Stimulated activated naive CD8-positive, alpha-beta T cell treated with anti-CD3 and anti-CD28 coated beads, Interleukin-15, Interleukin-2, amounts not matched to agents 100 U/mL and 50 U/mL, for 24 hours (primary cell): ENCODE data around the gene XXYLT1.
"Not testable (repeated sequence)": the region's sequence is repeated elsewhere in the genome, so short reads cannot be mapped to it uniquely, and the experiment has no call there.

Source experiments
- ATAC-seq: fragments of 150-1000 bp; cut with Tn5 transposase; one replicate; pipeline ENCODE4 v1.10.0; 2021
- DNase-seq: peaks from one replicate; pipeline ENCODE4 v3.0.0; 2021

XXYLT1 gene

DNA sequence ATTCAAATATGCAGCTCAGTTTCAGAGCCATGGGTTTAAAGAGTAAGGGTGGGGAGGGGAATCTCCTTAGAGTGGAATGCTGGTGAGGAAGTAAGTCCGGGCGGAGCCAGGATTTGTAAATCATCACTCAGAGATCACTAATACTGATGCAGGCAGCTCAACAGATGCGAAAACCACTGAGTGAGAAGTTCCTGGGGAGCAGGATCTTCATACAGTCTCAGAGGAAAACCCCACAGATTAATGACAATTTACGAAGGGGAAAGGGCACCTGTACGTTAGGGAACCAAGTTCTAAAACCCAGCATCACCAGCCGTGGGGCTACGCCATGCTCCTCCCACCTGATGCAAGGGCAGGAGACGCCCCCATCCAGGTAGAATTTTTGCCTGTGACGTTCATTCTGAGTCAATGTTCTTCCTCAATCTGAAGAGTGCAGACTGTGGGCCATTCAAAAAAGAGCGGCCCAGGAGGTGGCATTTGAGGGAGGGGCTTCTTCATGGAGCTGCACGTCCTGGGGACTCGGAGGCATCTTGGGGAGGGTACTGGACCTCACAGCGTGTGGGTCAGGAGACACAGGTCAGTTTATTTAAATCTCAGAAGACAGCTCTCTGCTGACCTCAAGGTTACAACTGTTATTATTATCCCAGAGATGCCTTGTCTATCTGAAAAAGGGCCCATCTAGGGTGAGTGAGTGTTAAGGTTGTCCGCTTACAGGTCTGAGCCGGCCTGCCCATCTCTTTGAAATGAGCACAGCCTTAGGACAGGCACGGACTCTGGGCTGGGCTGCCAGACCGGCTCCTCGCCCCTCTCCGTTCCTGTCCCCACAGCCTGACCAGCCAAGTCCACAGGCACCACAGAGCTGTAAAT lies 228.0 kb downstream of the XXYLT1 start:
- no peak for ATAC-seq

DNA sequence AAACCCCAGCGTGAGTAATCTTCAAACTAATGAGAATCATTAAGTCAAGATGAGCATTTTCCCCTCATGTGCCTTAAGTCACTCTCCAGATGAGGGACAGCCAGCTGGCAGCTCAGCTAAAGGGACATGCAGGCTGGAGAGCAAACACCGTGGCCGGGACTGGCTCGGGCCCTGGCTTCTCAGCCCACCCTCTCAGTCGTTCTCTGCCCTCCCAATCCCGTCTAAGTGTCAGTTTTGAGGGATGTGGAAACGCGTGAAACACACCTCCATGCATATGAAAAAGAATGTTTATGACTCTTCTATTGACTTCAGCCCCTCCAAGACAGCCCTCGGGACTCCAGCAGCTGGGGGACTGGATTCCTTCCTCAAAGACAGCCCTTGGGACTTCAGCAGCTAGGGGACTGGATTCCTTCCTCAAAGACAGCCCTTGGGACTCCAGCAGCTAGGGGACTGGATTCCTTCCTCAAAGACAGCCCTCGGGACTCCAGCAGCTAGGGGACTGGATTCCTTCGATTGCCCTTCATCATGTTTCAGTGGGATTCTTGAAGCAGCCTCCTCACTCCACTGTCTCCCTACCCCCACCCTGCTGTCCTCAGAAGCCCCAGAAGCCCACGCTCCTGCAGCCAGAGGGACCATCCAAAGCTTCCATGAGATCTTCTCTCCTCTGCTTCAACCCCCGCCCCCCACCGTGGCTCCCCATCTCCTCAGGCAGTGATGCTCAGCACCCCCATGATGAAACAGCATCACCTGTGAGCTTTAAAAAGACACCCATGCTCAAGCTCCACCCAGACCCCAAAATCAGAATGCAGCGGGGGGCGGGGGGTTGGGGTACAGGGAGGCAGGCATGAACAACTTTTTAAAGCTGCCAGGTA lies 228.9 kb downstream of the XXYLT1 start:
- no peak for DNase-seq
- ATAC-seq: no peak

More for the DNA sequence above, 228.0 kb downstream of the XXYLT1 start:
- no peak for DNase-seq

DNA sequence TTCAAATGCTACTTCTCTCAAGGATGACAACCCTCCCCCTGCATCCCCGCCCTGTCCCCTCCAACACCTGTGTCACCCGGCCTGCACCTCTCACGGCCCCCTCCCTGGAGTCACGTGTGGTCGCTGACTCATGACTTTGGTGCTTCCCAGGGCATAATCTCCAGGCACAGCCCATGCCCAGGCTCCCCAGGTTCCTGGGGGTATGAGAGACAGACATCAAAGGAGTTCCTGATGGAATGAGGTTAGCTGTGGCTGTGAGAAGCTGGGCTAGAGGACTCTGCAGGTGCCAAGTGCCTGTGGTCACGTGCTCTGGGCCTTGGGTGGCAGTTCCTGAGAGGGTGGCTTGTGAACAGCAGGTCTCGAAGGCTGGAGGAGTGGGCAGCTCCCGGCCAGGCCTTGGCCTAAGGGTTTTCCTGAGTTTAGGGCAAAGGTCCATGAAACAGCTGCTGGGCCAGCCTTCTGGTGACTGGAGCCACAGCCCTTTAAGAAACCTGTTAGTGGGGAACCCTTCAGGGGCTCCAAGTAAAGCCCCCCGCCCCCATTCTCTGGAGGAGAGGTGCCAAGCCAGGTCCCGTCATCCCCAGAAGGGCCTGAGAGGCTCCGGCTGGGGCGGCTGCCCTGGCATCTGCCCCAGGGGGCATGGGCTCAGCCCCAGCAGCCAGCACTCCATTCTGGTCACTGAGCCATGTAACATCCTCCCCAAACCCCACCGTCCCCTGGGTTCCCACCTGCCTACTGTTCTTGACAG lies 230.0 kb downstream of the XXYLT1 start:
- ATAC-seq: no peak
- DNase-seq: no peak

DNA sequence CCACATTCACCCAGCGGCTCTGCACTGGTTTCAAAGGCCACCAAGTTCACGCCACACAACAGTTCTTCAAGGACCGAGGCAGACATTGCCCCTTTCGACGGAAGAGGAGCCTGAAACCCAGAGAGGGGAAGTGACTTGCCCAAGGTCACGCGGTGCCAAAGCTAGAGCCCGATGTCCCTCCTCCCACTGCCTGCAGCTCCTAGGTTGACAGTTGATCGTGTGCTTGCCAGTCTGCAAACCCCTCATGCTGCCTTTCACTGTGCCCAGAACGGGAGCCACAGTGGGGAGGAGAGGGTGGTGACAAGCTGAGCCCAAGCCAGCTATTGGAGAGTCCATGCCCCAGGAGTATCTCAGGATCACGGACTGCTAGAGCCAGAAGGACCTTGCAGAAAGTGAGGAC lies 230.9 kb downstream of the XXYLT1 start:
- ATAC-seq: no peak

DNA sequence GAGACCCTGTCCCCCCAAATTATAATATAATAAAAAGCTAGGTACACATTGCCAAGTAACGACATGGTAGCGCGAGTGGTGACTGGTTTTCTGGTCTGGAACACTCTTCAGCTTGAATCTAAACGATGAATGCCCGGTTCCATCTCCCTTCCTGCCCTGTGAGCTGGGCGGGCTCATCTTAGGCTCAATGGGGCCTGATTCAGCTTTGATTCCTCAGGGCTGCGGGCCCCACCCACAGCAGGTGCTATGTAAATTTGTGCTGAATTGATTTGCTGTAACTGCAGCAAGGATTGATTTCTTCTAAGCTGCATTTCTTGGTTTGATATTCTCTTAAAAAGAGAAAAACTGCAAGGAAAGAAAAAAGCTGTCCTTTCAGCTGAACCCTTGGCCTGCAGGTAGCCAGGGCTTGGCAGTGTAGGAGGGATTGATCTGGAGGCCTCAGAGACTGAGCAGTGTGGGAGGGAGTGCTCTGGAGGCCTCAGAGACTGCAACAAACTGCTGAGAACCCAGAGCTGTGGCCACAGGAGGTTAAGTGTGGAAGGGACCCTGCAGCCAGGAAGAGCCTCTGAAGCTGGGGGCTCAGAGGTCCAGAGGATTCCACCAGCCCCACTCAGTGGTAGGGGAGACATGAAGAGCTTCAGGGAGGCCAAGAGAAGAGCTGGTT lies 231.6 kb downstream of the XXYLT1 start:
- ATAC-seq (no peak), DNase-seq (no peak)

More for the DNA sequence above, 230.9 kb downstream of the XXYLT1 start:
- no peak for DNase-seq

DNA sequence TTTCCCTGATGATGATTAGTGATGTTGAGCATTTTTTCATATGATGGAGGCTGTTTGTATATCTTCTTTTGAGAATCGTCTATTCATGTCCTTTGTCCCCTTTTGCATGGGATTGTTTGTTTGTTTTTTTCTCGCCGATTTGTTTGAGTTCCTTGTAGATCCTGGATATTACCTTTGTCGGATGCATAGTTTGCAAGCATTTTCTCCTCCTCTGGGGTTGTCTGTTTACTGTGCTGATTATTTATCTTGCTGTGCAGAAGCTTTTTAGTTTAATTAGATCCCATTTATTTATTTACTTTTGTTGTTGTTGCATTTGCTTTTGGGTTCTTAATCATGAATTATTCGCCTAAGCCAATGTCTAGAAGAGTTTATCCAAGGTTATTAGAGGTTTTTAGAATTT lies 232.8 kb downstream of the XXYLT1 start:
- ATAC-seq: no peak
- DNase-seq: no peak

DNA sequence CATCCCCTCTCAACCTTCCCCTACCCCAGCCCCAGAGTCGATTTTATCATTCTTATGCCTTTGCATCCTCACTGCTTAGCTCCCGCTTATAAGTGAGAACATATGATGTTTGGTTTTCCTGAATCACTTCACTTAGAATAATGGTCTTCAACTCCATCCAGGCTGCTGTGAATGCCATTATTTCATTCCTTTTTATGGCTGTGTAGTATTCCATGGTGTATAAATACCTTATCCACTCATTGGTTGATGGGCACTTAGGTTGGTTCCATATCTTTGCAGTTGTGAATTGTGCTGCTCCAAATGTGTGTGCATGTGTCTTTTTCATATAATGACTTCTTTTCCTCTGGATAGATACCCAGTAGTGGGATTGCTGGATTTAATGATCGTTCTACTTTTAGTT lies 233.4 kb downstream of the XXYLT1 start:
- DNase-seq: not testable (repeated sequence)

DNA sequence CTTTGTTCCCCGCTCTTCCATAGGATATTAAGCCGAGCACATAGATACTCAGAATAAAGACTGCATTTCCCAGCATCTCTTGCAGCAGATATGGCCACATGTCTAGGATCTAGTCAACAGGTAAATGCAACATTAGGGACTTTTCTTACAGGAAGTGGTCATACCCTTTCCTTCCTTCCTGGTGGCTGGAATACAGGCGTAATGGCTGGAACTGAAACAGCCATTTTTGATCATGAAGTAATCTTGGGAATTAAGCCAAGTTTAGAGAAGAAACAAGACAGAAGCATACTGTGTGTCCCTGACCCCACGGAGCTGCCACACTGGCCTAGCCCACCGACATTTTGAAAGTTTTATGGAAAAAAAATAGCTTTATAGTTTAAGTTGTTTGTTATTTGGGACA lies 234.0 kb downstream of the XXYLT1 start:
- no peak for DNase-seq
- ATAC-seq: no peak

More for the DNA sequence above, 233.4 kb downstream of the XXYLT1 start:
- ATAC-seq: not testable (repeated sequence)

DNA sequence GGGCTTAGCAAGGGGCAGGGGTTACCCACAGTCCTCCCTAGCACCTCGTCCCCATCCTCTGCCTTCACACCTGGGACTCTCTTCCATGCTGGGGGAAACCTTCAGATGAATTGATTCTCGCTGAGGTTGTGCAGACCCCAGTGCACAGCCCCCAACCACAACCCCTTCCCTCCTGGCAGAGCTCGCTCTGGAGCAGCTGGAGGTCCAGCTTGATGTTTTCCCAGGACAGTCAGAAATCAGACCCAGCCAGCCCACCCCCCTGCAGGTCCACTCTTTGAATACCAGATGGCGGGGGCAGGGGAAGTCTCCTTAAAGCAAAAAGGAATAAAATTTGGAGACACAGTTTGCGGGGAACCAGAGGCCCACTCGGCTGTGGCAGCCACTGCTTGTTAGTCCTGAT lies 234.4 kb downstream of the XXYLT1 start:
- DNase-seq (no peak), ATAC-seq (no peak)

DNA sequence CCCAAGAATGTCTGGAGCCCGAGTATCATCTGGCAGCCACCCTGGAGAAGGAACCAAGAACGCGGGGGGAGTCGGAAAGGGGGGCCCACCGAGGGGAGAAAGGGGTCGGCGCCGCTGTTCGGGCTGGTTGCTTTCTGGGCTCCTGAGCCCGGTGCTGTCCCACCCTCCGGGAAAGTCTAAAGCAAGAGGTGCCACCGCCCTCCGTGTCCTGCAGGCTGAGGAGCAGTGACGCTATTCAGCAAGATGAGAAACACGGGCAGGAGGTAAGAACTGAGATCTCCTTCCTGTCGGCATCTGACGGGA lies 234.8 kb downstream of the XXYLT1 start:
- DNase-seq: no peak

DNA sequence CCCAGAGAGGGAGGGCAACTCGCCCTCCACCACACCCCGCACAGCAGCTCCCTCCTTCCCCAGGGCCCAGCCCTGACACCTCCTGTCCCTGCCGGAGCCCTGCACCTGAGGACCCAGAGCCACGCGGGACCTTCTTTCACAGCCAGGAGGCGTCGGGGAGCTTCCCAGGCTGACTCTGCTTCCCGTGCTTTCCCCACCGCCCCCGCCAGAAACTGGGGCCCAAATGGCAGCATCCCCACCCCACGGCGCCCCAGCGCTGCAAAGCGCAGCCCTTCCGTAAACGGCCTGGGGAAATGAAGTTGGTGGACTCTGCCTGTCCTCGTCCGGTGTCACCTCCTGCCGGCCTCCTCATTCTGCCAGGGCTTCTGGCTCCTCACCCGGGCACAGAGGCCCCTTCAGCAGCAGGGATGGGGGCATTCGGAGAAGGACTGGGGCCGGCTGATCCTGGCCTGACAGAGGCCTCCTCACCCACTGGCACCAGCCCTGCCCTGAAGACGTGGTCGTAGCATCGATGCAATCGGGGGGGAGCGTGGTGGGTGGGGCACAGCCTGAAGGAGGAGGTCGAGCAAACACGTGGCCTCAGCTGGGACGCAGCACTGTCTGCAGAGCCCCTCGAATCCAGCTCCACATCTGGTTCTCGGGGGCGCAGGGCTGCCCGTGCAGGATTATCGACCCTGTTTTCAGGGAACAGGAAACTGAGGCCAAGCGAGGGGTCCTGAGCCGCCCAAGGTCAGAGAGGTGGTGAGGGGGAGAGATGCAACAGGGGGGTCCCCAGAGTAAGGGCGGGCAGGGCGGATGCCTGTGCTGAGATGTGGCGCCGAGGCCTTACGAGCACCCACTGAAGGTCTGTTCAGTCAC lies 235.4 kb downstream of the XXYLT1 start:
- DNase-seq (no peak), ATAC-seq (no peak)

More for the DNA sequence above, 234.8 kb downstream of the XXYLT1 start:
- no peak for ATAC-seq

DNA sequence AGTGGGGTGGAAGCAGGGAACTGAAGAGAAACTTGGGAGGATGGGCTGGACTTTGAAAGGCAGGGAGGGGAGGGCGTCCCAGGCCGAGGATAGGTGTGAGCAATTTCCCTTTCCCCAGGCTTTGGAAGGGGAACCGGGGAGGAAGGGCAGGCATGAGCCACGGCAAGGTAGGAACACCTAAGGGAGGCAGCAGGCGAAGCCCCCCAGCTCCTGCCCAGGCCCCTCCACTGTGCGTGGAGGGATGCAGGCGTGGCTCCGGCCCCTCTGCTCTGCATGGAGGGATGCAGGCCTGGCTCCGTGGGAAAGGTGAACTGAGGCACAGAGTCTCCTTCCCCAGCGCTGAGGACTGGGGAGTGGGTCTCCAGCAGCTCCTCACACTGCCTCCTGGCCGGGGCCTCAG lies 236.4 kb downstream of the XXYLT1 start:
- DNase-seq: no peak
- ATAC-seq: no peak

DNA sequence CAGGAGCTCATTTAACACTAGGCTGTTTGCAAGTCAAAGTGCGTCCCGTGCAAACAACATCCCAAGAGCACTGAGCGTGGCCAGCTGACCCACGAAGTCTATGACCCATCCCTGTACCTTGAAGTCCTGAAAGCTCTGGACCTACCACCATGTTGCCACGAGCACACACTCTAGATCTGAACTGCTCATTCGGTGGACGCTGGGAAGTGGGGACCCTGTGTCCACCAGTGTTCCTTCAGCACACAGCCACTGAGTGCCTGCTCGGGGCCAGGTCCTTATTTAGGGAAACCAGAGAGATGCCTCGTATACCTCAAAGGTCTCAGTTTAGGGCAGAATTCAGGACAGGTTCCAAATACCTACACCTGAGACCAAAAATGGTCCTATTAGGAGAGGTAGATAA lies 236.9 kb downstream of the XXYLT1 start:
- DNase-seq (no peak), ATAC-seq (no peak)

DNA sequence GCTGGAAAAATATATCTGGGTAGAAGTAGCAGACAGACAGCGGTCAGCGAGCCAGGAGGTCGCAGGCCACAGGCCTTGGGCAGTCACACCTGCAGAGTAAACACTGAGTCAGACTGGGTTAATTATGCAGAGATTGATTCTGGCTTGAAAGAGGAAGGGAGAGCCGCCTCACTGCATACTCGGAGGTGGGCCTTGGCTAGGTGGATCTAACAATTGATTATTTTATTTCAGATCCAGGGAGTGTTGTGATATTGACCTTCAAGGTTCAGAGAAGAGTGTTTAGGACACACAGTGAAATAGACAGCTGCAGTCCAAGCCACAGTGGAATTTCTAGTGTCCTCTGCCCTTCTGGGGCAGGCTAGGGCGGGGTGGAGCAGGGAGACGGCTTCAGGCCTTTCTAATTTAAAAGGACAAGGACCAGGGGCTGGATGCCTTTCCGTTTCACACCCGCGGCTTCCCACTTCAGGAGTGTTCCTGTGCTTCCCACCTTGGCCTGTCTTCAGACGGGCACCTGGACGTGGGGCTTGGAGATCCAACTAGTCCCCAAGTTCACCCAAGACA lies 237.3 kb downstream of the XXYLT1 start:
- no peak for DNase-seq
- no peak for ATAC-seq

DNA sequence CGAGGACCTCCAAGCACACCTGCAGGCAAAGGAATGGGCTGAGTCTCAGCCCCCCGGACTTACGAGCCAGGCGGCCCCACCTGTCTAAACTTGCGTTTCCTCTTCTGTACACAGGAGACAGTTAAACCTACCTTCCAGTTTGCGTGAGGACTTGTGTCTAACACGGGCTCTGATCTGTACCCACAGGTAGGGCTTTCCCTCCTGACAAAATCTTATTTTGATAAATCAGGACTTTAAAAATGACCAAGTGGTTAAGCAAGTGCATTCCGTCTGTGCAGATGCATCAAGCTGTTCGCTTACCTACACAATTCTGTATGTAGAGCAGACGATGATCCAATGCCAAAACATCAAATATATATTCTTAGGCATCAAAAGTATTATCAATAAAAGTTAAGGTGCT lies 238.0 kb downstream of the XXYLT1 start:
- DNase-seq: no peak
- no peak for ATAC-seq

DNA sequence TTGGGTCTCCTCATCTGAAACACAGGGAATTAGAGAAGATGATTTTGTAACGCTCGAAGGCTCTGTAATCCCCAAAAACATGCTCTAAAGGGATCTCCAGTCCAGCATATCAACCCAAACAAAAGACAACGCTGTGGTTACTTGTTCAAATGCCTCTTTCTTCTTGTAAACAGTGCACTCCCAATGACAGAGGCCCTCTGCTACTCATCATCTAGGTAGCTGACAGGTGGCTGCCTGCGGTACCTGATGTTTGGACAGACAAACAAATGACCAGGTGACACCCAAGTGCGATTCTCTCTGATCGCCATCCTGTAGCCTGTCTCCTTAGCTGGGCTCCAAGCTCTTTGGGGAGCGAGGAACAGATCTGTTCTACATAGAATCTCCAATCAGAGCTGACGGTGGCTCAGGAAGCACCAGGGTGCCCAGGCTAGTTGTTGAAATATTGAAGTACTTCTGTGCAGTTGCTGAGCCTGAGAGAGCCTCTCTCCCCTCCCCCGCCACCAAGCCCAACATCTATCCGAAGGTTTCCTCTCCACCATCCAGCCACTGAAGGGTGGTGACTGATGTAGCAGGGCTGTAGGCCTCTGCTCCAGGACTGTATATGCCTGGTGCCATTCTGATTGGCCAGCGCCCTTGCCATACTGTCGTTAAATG lies 238.7 kb downstream of the XXYLT1 start:
- ATAC-seq: no peak
- no peak for DNase-seq

DNA sequence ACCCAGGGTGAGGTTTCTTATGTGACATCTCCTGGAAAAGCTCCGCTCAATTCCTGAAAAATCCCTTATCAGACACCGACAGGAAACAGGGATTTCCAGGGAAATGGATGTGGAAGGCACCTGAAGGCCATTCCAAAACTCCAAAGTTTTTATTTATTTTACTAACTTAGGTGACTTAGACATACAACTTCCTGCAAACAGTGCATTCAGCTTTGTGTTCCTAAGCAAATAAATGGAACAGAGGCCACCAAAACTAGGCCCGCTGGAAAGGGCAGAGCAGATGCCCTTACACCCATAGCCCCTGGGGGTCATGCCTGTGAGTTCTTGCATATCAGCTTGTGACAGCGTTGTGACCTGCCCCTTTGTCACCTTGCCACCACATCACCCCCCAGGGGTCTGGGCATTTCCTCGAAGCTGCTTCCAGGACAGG lies 239.4 kb downstream of the XXYLT1 start:
- no peak for DNase-seq
- no peak for ATAC-seq

DNA sequence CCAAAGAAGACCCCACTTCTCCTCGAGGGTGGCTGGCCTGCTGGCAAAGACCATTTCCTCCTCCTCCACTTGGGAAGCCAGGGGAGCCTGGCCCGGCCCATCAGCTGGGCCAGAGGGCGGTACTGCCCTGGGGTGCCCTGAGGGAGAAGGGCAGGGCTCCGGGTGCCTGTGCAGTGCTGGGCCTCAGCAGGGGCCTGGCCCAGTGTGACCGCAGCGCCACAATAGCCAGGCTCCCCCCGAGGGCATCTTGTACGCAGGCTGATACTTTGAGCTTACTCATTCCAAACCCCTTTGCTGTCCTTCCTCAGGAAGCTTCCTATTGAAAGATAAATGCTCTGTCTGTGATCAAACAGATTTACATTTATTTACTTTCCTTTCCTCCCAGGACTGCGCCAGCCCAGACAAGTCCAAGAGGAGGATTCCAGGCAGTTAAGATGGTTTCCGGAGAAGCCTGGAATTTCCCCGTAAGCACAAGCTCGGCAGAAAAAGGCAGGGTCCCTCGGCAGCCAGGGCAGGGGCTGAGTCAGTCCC lies 240.1 kb downstream of the XXYLT1 start:
- ATAC-seq (no peak), DNase-seq (no peak)

DNA sequence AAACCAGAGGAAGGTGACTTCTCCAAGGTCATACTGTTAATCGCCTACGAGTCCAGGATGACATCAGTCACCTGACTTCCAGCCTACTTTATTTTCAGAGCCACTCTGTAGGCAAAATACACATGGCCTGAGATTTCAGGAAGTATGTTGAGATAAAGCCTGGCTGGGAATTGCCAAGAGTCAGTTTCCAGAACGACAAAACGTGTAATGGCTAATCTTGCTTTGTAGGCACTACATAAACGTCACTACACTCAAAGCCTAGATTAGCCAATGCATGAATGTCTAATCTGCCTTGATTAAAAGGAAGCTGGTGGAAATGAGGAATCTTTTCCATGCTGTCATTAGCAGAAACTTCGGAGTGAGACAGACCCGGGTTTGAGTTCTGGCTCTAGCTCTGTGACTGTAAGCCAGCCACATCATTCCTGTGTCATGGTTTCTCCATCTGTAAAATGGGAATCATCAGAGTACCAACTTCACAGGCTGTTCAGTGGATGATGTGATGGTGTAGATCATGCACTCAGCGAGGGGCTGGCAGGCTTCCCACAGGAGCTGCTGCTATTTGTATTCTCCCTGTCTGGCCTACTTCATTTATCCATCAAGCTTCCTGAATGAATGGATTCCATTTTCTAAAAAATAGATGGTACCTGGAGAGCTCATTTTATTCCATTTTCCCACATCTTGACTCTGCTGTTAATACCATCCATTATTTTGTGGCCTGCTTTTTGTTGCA lies 241.9 kb downstream of the XXYLT1 start:
- ATAC-seq (no peak), DNase-seq (no peak)
